NCI-H2029 (cell line): ENCODE results near the gene MON1B.

Experiments used
- DNase-seq: peaks from one replicate; lab custom pipeline; 2025; lab: John Stamatoyannopoulos, UW

Gene MON1B

GRCh38 chr16:77246150-77246549 lies 55.2 kb downstream of the MON1B start:
- no peak for DNase-seq

DNA sequence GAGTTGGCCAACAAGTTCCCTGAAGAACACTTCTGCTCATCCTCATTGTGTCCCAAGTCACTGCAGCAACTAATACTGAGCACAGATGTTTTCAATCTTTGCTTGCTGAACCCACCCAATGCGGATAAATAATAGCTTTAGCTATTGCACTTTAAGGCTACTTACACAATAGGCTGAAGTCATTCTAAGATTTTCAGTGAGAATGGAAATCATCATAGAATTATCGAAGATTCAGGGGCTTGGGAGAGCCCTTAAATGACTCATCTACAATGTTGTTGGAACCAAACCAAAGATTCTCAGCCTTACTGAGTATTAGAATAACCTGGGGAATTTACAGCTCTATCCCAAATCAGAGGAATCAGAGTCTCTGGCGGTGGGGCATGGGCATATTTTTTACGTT lies 59.4 kb downstream of the MON1B start:
- DNase-seq = no peak
